BE2C (cell line): ENCODE data around the gene GPR152.

ENCODE experiments used
- DNase-seq: peaks from one replicate; pipeline ENCODE4 v3.0.0-alpha.2; 2020
- H3K27me3 ChIP-seq: fragments of 250-450 bp; sonication (Bioruptor Pico); 2 replicates; pipeline ENCODE4 v1.5.1; 2020; ENCODE audit warnings: mild to moderate bottlenecking
- H3K36me3 ChIP-seq: fragments of 250-450 bp; sonication (Bioruptor Pico); 2 replicates; pipeline ENCODE4 v1.5.1; 2020; ENCODE audit warnings: mild to moderate bottlenecking
- H3K4me1 ChIP-seq: fragments of 250-450 bp; sonication (Bioruptor Pico); 2 replicates; pipeline ENCODE4 v1.5.1; 2020
- H3K4me3 ChIP-seq: 2 replicates; pipeline ENCODE4 v1.5.1; 2011; ENCODE audit warnings: low read depth, low read length
- H3K9me3 ChIP-seq: fragments of 250-450 bp; sonication (Bioruptor Pico); 2 replicates; pipeline ENCODE4 v1.5.1; 2020
- CTCF ChIP-seq: IDR thresholded peaks from 2 replicates; pipeline ENCODE4 v1.5.1; 2012; ENCODE audit warnings: mild to moderate bottlenecking, low read depth, low read length

Gene GPR152

GRCh38 chr11:67441731-67442351 is 10.7 kb downstream of the GPR152 start:
- no peak for TF ChIP-seq CTCF
- Histone ChIP-seq H3K27me3 (no peaks in the 10 kb centered on the region), H3K36me3 (peaks cover 3% of the 10 kb centered on the region; the same call in 1 of the 2 replicates), H3K9me3 (no peaks in the 10 kb centered on the region), H3K4me3 (no peak overlapping the region), H3K4me1 (no peaks in the 10 kb centered on the region)
- DNase-seq, result no peak

- H3K27me3 ChIP-seq, result no peaks in the 10 kb centered on the region
- no peaks in the 10 kb centered on the region for H3K9me3 ChIP-seq
- no peak overlapping the region for H3K4me3 ChIP-seq
- H3K36me3 ChIP-seq, result peaks cover 4% of the 10 kb centered on the region; the same call in 1 of the 2 replicates
- TF ChIP-seq CTCF, result no peak
- H3K4me1 ChIP-seq, result peaks cover 6% of the 10 kb centered on the region
- no peak for DNase-seq
Observed at GRCh38 chr11:67441098-67441563, 11.4 kb downstream of the GPR152 start.

GRCh38 chr11:67440229-67441097 is 12.1 kb downstream of the GPR152 start:
- Histone ChIP-seq H3K4me1 (peaks cover 9% of the 10 kb centered on the region), H3K27me3 (no peaks in the 10 kb centered on the region), H3K4me3 (no peak overlapping the region), H3K9me3 (no peaks in the 10 kb centered on the region), H3K36me3 (peaks cover 10% of the 10 kb centered on the region)
- TF ChIP-seq CTCF, result no peak
- DNase-seq, result no peak

GRCh38 chr11:67439321-67440228 is 13.0 kb downstream of the GPR152 start:
- peak; percentile 56 for DNase-seq
- peaks cover 19% of the 10 kb centered on the region for H3K36me3 ChIP-seq
- TF ChIP-seq CTCF, result peak; percentile 44

GRCh38 chr11:67438158-67438902 is 14.2 kb downstream of the GPR152 start:
- no peak for DNase-seq
- H3K36me3 ChIP-seq, result peaks cover 32% of the 10 kb centered on the region
- no peaks in the 10 kb centered on the region for H3K9me3 ChIP-seq
- peaks cover 9% of the 10 kb centered on the region for H3K4me1 ChIP-seq
- H3K4me3 ChIP-seq, result no peak overlapping the region
- no peaks in the 10 kb centered on the region for H3K27me3 ChIP-seq
- no peak for TF ChIP-seq CTCF

More at GRCh38 chr11:67439321-67440228, 13.0 kb downstream of the GPR152 start:
- Histone ChIP-seq H3K27me3 (no peaks in the 10 kb centered on the region), H3K9me3 (no peaks in the 10 kb centered on the region), H3K4me1 (peaks cover 9% of the 10 kb centered on the region), H3K4me3 (no peak overlapping the region)
